Panc1 (cell line): ENCODE measurements around the gene DIAPH3.

Experiments used
- TF ChIP-seq, protein P1 (sequence below): fragments of 450-650 bp; IDR thresholded peaks from 2 replicates; pipeline ENCODE4 v1.5.1; 2017; ENCODE audit warnings: mild to moderate bottlenecking
- TF ChIP-seq, protein P2 (sequence below), 2 experiments: IDR thresholded peaks; 2 replicates each; pipeline ENCODE4 v1.6.1; 2011 to 2012; ENCODE audit warnings: low read depth in 2 of 2, control low read depth in 1 of 2, low read length in 1 of 2, mild to moderate bottlenecking in 1 of 2, moderate library complexity in 1 of 2; ENCODE audit not compliant: insufficient read depth in 1 of 2

DNA sequence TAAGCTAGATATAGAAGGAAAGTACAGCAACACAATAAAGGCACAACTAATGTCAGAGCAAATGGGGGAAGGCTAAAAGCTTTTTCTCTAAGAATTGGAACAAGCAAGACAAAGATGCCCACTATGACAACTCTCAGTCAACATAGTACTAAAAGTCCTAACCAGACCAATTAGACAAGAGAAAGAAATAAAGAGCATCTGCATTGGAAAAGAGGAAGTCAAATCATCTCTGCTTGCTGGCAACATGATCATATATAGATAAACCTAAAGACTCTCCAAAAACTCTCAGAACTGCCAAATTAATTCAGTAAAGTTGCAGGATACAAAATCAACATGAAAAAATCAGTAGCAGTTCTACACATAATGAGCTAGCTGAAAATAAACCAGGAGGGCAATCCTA lies 542.0 kb downstream of the DIAPH3 start:
- TF ChIP-seq, protein P1, sequence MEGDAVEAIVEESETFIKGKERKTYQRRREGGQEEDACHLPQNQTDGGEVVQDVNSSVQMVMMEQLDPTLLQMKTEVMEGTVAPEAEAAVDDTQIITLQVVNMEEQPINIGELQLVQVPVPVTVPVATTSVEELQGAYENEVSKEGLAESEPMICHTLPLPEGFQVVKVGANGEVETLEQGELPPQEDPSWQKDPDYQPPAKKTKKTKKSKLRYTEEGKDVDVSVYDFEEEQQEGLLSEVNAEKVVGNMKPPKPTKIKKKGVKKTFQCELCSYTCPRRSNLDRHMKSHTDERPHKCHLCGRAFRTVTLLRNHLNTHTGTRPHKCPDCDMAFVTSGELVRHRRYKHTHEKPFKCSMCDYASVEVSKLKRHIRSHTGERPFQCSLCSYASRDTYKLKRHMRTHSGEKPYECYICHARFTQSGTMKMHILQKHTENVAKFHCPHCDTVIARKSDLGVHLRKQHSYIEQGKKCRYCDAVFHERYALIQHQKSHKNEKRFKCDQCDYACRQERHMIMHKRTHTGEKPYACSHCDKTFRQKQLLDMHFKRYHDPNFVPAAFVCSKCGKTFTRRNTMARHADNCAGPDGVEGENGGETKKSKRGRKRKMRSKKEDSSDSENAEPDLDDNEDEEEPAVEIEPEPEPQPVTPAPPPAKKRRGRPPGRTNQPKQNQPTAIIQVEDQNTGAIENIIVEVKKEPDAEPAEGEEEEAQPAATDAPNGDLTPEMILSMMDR = no peak
- TF ChIP-seq, protein P2, sequence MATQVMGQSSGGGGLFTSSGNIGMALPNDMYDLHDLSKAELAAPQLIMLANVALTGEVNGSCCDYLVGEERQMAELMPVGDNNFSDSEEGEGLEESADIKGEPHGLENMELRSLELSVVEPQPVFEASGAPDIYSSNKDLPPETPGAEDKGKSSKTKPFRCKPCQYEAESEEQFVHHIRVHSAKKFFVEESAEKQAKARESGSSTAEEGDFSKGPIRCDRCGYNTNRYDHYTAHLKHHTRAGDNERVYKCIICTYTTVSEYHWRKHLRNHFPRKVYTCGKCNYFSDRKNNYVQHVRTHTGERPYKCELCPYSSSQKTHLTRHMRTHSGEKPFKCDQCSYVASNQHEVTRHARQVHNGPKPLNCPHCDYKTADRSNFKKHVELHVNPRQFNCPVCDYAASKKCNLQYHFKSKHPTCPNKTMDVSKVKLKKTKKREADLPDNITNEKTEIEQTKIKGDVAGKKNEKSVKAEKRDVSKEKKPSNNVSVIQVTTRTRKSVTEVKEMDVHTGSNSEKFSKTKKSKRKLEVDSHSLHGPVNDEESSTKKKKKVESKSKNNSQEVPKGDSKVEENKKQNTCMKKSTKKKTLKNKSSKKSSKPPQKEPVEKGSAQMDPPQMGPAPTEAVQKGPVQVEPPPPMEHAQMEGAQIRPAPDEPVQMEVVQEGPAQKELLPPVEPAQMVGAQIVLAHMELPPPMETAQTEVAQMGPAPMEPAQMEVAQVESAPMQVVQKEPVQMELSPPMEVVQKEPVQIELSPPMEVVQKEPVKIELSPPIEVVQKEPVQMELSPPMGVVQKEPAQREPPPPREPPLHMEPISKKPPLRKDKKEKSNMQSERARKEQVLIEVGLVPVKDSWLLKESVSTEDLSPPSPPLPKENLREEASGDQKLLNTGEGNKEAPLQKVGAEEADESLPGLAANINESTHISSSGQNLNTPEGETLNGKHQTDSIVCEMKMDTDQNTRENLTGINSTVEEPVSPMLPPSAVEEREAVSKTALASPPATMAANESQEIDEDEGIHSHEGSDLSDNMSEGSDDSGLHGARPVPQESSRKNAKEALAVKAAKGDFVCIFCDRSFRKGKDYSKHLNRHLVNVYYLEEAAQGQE (IDR thresholded peaks at IDR 0.05; ENCODE audit: insufficient read depth in 1 of 2, low read depth in 2 of 2, low read length in 1 of 2) = no peak
